Measurements from ENCODE around the gene EEF1G. TPM values are rescaled to one million over a fixed set of nuclear protein-coding genes. Genes with fewer than 3 reads are reported as not detected.

Gene EEF1G
- total RNA-seq, 1 donor from 2014 or later: 928 TPM

DNA sequence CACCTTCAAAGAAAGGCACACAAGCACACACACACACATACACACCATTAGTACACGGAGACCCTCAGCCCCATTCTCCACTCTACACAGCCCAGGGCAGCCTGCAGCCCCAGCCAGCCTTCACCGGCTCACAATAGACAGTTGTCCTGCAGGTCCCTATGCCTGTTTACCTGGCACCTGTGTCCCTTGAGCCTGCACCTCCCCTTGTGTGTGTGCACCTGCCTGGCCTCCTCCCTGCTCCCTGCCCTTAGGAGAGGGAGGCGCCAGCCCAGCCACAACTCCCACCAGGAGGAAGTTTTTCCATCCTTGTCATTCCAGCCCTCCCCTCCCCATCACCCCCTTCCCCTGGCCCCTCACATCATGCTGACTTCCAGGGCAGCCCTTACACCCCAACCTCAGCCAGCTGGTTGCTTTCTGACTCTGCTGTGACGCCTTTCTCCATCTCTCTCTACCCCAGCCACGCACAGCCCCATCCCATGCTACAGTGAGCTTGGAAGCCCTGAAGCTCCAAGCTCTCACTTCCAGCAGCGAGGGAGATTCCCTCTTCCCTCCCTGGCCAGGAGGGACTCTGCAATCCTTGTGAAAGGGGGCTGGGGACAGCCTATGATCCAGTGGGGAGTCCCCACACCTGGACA, 31.5 kb downstream of the EEF1G start:
- Mint-ChIP-seq H3K27ac (ENCODE audit: unreplicated experiment) (no peak overlapping the region), H3K4me3 (ENCODE audit: unreplicated experiment) (no peak overlapping the region), H3K9me3 (ENCODE audit: unreplicated experiment) (peaks cover 5% of the 10 kb centered on the region), H3K4me1 (ENCODE audit: low read depth, unreplicated experiment) (peaks cover 16% of the 10 kb centered on the region), H3K27me3 (ENCODE audit: unreplicated experiment) (peaks cover 15% of the 10 kb centered on the region), H3K36me3 (ENCODE audit: unreplicated experiment) (no peaks in the 10 kb centered on the region)
- no peak for DNase-seq
- TF ChIP-seq, protein P1, sequence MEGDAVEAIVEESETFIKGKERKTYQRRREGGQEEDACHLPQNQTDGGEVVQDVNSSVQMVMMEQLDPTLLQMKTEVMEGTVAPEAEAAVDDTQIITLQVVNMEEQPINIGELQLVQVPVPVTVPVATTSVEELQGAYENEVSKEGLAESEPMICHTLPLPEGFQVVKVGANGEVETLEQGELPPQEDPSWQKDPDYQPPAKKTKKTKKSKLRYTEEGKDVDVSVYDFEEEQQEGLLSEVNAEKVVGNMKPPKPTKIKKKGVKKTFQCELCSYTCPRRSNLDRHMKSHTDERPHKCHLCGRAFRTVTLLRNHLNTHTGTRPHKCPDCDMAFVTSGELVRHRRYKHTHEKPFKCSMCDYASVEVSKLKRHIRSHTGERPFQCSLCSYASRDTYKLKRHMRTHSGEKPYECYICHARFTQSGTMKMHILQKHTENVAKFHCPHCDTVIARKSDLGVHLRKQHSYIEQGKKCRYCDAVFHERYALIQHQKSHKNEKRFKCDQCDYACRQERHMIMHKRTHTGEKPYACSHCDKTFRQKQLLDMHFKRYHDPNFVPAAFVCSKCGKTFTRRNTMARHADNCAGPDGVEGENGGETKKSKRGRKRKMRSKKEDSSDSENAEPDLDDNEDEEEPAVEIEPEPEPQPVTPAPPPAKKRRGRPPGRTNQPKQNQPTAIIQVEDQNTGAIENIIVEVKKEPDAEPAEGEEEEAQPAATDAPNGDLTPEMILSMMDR (IDR thresholded peaks at IDR 0.05; ENCODE audit: partially characterized antibody, unreplicated experiment): no peak

DNA sequence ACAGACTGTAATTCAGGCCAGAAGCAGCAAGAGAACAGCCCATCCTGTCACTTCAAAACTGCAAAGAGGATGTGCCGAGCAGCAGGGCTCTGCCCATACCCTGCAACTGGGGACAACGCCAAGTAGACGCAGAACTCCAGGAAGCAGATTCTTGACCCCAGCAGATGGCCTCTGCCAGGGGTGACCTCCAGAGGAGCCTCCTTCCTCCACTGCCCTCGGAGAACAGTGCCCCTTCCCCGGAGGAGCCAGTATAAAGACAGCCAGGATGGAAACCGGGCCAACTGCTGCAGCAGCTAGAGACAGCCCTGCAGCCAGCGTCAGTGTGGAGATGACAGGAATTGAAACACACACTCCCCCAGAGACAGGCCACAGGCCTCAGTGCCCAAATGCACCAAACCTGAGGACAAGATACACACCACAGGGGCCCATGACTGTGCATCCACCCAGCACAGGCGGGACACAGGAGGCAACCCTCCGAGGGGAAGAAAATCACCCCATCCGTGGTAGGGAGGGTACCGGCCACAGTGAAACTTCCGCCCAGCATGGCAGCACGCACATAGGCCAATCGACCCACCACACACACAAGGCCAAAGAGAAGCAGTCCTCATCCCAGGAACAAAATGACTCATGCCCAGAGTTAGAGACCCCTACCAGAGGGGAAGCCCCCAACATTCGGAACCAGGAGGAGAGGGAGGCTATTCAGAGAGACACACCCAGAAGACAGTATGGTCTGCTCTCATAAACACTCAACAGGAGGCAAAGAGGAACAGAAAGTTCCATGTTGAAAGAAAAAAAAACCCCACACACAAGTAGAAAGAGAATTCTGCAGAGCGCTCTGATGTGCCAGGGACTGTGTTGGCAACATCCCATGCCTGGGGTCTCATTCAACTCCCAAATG, 32.6 kb downstream of the EEF1G start:
- H3K27me3 Mint-ChIP-seq (ENCODE audit: unreplicated experiment): peaks cover 12% of the 10 kb centered on the region
- peak overlapping the region; percentile 9 for H3K27ac Mint-ChIP-seq (ENCODE audit: unreplicated experiment)
- H3K4me3 Mint-ChIP-seq (ENCODE audit: unreplicated experiment): no peak overlapping the region
- peaks cover 5% of the 10 kb centered on the region for H3K9me3 Mint-ChIP-seq (ENCODE audit: unreplicated experiment)
- TF ChIP-seq, protein P1 (IDR thresholded peaks at IDR 0.05; ENCODE audit: partially characterized antibody, unreplicated experiment): no peak
- peaks cover 16% of the 10 kb centered on the region for H3K4me1 Mint-ChIP-seq (ENCODE audit: low read depth, unreplicated experiment)
- no peak for DNase-seq
- H3K36me3 Mint-ChIP-seq (ENCODE audit: unreplicated experiment): no peaks in the 10 kb centered on the region

DNA sequence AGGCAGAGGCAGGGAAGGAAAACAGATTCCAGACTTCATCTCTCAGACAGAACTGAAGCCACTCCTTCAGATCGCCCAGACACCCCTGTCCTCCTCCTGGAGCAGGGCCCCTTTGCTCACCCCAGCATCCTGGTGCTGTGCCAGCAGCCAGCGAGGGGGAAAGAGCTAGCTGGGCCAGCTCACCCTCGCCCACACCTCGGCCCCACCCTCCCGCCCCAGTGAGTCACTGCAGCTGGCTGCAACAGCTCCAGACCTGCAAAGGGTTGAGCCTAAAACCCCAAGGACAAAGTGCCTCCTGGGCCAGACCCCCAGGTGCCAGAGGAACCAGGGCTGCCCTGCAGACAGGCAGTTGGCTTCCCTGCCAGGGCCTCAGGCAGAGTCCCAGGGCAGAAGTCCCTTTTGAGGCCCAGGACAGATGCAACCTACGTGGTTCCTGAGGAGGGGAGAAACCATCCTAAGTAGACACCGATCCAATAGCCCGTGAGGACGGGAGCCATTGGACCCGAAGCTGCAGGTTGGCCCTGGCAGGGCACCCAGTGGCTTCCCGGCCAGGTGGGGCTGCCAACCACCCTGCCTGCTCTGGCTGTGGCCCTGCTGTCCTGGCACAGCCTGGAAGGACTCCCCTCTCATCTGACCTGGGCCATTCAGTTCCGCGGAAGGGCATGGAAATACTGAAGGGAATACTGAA, 34.3 kb downstream of the EEF1G start:
- H3K27ac Mint-ChIP-seq (ENCODE audit: unreplicated experiment): no peak overlapping the region
- TF ChIP-seq, protein P1 (IDR thresholded peaks at IDR 0.05; ENCODE audit: partially characterized antibody, unreplicated experiment): no peak
- peaks cover 6% of the 10 kb centered on the region for H3K27me3 Mint-ChIP-seq (ENCODE audit: unreplicated experiment)
- H3K9me3 Mint-ChIP-seq (ENCODE audit: unreplicated experiment): peaks cover 5% of the 10 kb centered on the region
- peaks cover 16% of the 10 kb centered on the region for H3K4me1 Mint-ChIP-seq (ENCODE audit: low read depth, unreplicated experiment)
- DNase-seq: no peak
- no peaks in the 10 kb centered on the region for H3K36me3 Mint-ChIP-seq (ENCODE audit: unreplicated experiment)
- no peak overlapping the region for H3K4me3 Mint-ChIP-seq (ENCODE audit: unreplicated experiment)

DNA sequence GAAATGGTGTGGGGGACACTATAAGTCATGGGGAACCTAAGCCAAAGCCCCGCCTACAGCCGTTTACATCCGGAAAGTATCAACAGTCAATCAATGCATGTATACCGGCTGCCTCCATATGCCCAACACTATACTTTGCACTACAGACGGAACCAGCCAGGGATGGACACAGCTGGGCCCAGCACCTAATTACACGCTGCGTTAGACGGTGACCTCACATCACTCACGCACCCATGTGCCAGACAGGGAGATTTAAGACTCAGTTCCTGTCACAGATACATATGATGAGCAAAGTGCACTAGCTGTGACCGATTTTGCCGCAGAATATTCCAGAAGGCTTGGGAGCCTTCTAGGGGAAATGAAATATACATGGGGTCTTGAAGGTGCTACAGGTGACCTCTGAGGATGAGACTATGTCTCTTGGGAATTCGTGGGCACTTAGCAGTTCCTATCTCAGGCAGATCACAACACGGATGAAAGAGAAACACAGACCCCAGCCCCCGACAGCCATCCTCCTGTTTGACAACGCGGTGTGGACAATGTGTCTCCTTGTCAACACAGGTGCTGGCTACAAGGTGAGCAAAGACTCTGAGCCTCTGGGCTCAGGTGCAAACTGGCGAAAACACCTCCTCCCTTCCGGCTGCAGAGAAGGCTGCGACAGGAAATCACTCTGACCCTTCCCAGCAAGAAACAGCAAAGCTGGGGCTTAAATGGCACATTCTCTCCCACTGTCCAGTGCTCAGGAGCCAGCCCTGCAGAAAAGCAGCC, 35.0 kb downstream of the EEF1G start:
- Mint-ChIP-seq H3K27me3 (ENCODE audit: unreplicated experiment) (peaks cover 4% of the 10 kb centered on the region), H3K4me3 (ENCODE audit: unreplicated experiment) (peak overlapping the region; percentile 20), H3K27ac (ENCODE audit: unreplicated experiment) (peak overlapping the region; percentile 62), H3K9me3 (ENCODE audit: unreplicated experiment) (peaks cover 9% of the 10 kb centered on the region), H3K36me3 (ENCODE audit: unreplicated experiment) (no peaks in the 10 kb centered on the region), H3K4me1 (ENCODE audit: low read depth, unreplicated experiment) (peaks cover 18% of the 10 kb centered on the region)
- peak; percentile 65 for DNase-seq
- TF ChIP-seq, protein P1 (IDR thresholded peaks at IDR 0.05; ENCODE audit: partially characterized antibody, unreplicated experiment): no peak
